Measurements from ENCODE around the gene ACP7.
"Not testable (repeated sequence)": the region's sequence is repeated elsewhere in the genome, so short reads cannot be mapped to it uniquely, and the experiment has no call there.

Gene ACP7

GRCh38 chr19:39115105-39115847 is 31.1 kb downstream of the ACP7 start:
- Histone ChIP-seq H3K4me1 (ENCODE audit: control insufficient read depth in 2 of 2, insufficient read depth in 2 of 2, low read length in 2 of 2) (no peaks in the 10 kb centered on the region), H3K9ac (ENCODE audit: low read depth in 1 of 2, low read length in 2 of 2) (no peak overlapping the region), H3K4me3 (ENCODE audit: low read length in 2 of 2) (no peak overlapping the region), H3K9me3 (ENCODE audit: control insufficient read depth in 2 of 2, low read length in 2 of 2) (no peaks in the 10 kb centered on the region), H3K27ac (ENCODE audit: low read depth in 2 of 2, low read length in 2 of 2) (no peak overlapping the region), H3K36me3 (ENCODE audit: control insufficient read depth in 2 of 2, insufficient read depth in 2 of 2, low read length in 2 of 2) (no peaks in the 10 kb centered on the region), H3K27me3 (ENCODE audit: control insufficient read depth in 2 of 2, insufficient read depth in 2 of 2, low read length in 2 of 2) (peaks cover 0 to 4% of the 10 kb centered on the region in 2 donors)

GRCh38 chr19:39117023-39117422 is 32.9 kb downstream of the ACP7 start:
- H3K36me3 ChIP-seq (ENCODE audit: control insufficient read depth in 2 of 2, insufficient read depth in 2 of 2, low read length in 2 of 2); H3K27ac ChIP-seq (ENCODE audit: low read depth in 2 of 2, low read length in 2 of 2); H3K9ac ChIP-seq (ENCODE audit: low read depth in 1 of 2, low read length in 2 of 2); H3K4me1 ChIP-seq (ENCODE audit: control insufficient read depth in 2 of 2, insufficient read depth in 2 of 2, low read length in 2 of 2); H3K4me3 ChIP-seq (ENCODE audit: low read length in 2 of 2); H3K9me3 ChIP-seq (ENCODE audit: control insufficient read depth in 2 of 2, low read length in 2 of 2); H3K27me3 ChIP-seq (ENCODE audit: control insufficient read depth in 2 of 2, insufficient read depth in 2 of 2, low read length in 2 of 2): not testable (repeated sequence)

DNA sequence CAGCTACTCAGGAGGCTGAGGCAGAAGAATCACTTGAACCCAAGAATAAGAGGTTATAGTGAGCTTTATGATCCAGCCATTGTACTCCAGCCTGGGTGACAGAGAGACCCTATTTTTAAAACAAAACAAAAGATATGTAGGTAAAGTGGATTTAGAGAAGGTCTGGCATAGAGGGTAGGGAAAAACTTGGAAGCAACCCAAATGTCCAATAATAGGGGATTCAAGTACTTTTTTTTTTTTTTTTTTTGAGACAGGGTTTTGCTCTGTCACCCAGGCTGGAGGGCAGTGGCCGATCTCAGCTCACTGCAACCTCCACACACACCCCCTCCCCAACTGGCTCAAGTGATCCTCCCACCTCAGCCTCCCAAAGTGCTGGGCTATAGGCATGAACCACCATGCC is 35.7 kb downstream of the ACP7 start:
- Histone ChIP-seq H3K27ac (ENCODE audit: low read depth in 2 of 2, low read length in 2 of 2) (no peak overlapping the region), H3K27me3 (ENCODE audit: control insufficient read depth in 2 of 2, insufficient read depth in 2 of 2, low read length in 2 of 2) (peaks cover 0 to 2% of the 10 kb centered on the region in 2 donors), H3K9me3 (ENCODE audit: control insufficient read depth in 2 of 2, low read length in 2 of 2) (no peaks in the 10 kb centered on the region), H3K9ac (ENCODE audit: low read depth in 1 of 2, low read length in 2 of 2) (no peak overlapping the region), H3K36me3 (ENCODE audit: control insufficient read depth in 2 of 2, insufficient read depth in 2 of 2, low read length in 2 of 2) (no peaks in the 10 kb centered on the region), H3K4me3 (ENCODE audit: low read length in 2 of 2) (no peak overlapping the region), H3K4me1 (ENCODE audit: control insufficient read depth in 2 of 2, insufficient read depth in 2 of 2, low read length in 2 of 2) (peaks cover 3 to 4% of the 10 kb centered on the region in 2 donors)

GRCh38 chr19:39122934-39123731 is 39.0 kb downstream of the ACP7 start:
- no peak overlapping the region for H3K4me3 ChIP-seq (ENCODE audit: low read length in 2 of 2)

DNA sequence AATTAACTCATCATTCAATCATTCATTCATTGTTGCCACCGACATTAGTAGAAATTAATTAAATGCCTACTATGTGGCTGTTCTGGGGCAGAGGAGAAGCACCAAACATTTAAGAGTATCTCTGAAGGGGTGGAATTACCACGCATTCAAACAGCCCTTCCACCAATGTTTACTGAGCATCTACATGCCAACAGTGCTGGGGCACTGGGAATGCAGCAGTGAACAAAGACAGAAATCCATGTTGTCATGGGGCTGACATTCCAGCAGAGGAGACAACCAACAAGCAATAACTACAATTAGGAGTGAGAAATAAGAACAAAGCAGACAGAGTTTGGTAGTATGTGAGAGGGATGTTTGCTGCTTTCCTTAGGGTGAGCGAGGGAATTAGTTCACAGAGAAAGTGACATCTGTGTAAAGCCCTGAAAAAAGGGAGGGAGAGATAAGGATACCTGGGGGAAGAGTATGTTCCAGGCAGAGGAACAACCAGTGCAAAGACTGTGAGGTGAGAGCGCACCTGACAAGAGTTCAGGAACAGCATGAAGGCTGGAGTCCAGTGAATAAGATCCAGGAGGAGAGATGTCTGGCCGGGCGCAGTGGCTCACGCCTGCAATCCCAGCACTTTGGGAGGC is 40.1 kb downstream of the ACP7 start:
- H3K27me3 ChIP-seq (ENCODE audit: control insufficient read depth in 2 of 2, insufficient read depth in 2 of 2, low read length in 2 of 2) = peaks cover 0 to 2% of the 10 kb centered on the region in 2 donors
- H3K4me3 ChIP-seq (ENCODE audit: low read length in 2 of 2) = no peak overlapping the region
- H3K36me3 ChIP-seq (ENCODE audit: control insufficient read depth in 2 of 2, insufficient read depth in 2 of 2, low read length in 2 of 2) = no peaks in the 10 kb centered on the region
- H3K9me3 ChIP-seq (ENCODE audit: control insufficient read depth in 2 of 2, low read length in 2 of 2) = no peaks in the 10 kb centered on the region
- H3K9ac ChIP-seq (ENCODE audit: low read depth in 1 of 2, low read length in 2 of 2) = no peak overlapping the region
- H3K4me1 ChIP-seq (ENCODE audit: control insufficient read depth in 2 of 2, insufficient read depth in 2 of 2, low read length in 2 of 2) = peaks cover 28 to 34% of the 10 kb centered on the region in 2 donors
- no peak overlapping the region for H3K27ac ChIP-seq (ENCODE audit: low read depth in 2 of 2, low read length in 2 of 2)

More at GRCh38 chr19:39122934-39123731, 39.0 kb downstream of the ACP7 start:
- Histone ChIP-seq H3K9ac (ENCODE audit: low read depth in 1 of 2, low read length in 2 of 2) (no peak overlapping the region), H3K27ac (ENCODE audit: low read depth in 2 of 2, low read length in 2 of 2) (no peak overlapping the region), H3K9me3 (ENCODE audit: control insufficient read depth in 2 of 2, low read length in 2 of 2) (no peaks in the 10 kb centered on the region), H3K36me3 (ENCODE audit: control insufficient read depth in 2 of 2, insufficient read depth in 2 of 2, low read length in 2 of 2) (no peaks in the 10 kb centered on the region), H3K27me3 (ENCODE audit: control insufficient read depth in 2 of 2, insufficient read depth in 2 of 2, low read length in 2 of 2) (peaks cover 0 to 2% of the 10 kb centered on the region in 2 donors), H3K4me1 (ENCODE audit: control insufficient read depth in 2 of 2, insufficient read depth in 2 of 2, low read length in 2 of 2) (peaks cover 17 to 23% of the 10 kb centered on the region in 2 donors)

GRCh38 chr19:39125199-39125553 is 41.0 kb downstream of the ACP7 start:
- Histone ChIP-seq H3K27ac (ENCODE audit: low read depth in 2 of 2, low read length in 2 of 2) (peak overlapping the region in 1 of 2 donors; percentile 95), H3K4me1 (ENCODE audit: control insufficient read depth in 2 of 2, insufficient read depth in 2 of 2, low read length in 2 of 2) (peaks cover 29 to 37% of the 10 kb centered on the region in 2 donors), H3K27me3 (ENCODE audit: control insufficient read depth in 2 of 2, insufficient read depth in 2 of 2, low read length in 2 of 2) (peaks cover 0 to 2% of the 10 kb centered on the region in 2 donors), H3K36me3 (ENCODE audit: control insufficient read depth in 2 of 2, insufficient read depth in 2 of 2, low read length in 2 of 2) (no peaks in the 10 kb centered on the region), H3K9ac (ENCODE audit: low read depth in 1 of 2, low read length in 2 of 2) (peak overlapping the region; percentile 44 to 90), H3K4me3 (ENCODE audit: low read length in 2 of 2) (peak overlapping the region; percentile 82 to 89), H3K9me3 (ENCODE audit: control insufficient read depth in 2 of 2, low read length in 2 of 2) (no peaks in the 10 kb centered on the region)

DNA sequence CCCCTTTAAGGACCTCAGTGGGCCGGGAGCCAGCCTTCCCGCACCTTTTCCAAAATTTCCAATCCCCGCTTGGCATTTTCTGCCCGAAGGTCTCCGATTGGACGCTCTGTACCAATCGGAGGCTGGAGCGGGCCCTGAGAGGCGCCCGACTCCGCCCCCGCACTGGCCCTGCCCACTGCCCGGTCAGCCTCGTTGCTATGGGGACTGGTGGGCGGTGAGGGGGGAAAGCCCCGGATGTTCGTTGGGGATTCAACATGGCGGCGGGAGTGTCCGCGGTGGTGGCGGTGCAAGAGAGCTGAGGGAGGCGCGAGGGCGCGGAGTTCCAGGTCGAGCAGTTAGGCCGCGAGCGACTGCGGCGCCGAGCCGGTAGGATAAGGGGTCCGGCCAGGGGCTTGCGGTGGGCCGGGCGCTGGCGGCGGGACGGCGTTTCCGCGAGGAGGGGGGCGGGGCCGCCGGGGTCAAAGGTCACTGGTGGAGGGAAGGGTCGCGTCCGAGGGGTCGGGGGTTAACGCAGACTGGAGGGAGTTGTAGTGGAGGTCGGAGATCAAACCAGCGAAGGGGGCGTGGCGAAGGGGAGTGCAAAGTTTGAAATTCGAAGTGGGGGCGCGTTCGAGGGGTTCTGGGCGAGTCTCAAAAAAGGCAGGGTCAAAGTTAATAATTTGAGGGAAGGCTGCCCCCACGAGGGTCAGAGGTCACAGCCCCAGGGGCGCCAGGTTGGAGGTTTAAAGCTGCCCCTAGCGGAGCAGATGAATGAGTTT is 41.6 kb downstream of the ACP7 start, which contains the start of gene PAK4:
TSS of gene PAK4 (plus strand) at position 233 of the 758 bp plus-strand sequence. CDS start 43,768 bp downstream, outside the sequence.
- Histone ChIP-seq H3K27ac (ENCODE audit: low read depth in 2 of 2, low read length in 2 of 2) (peak within 1 kb of the TSS; percentile 95 to 98), H3K9me3 (ENCODE audit: control insufficient read depth in 2 of 2, low read length in 2 of 2) (no peaks in the 10 kb centered on the region), H3K4me3 (ENCODE audit: low read length in 2 of 2) (peak within 1 kb of the TSS; percentile 82 to 89), H3K4me1 (ENCODE audit: control insufficient read depth in 2 of 2, insufficient read depth in 2 of 2, low read length in 2 of 2) (peaks cover 29 to 37% of the 10 kb centered on the region in 2 donors), H3K9ac (ENCODE audit: low read depth in 1 of 2, low read length in 2 of 2) (peak within 1 kb of the TSS; percentile 81 to 90), H3K36me3 (ENCODE audit: control insufficient read depth in 2 of 2, insufficient read depth in 2 of 2, low read length in 2 of 2) (no peaks in the 10 kb centered on the region), H3K27me3 (ENCODE audit: control insufficient read depth in 2 of 2, insufficient read depth in 2 of 2, low read length in 2 of 2) (peaks cover 0 to 2% of the 10 kb centered on the region in 2 donors)

- peaks cover 32 to 44% of the 10 kb centered on the region in 2 donors for H3K4me1 ChIP-seq (ENCODE audit: control insufficient read depth in 2 of 2, insufficient read depth in 2 of 2, low read length in 2 of 2)
- peak overlapping the region; percentile 82 to 89 for H3K4me3 ChIP-seq (ENCODE audit: low read length in 2 of 2)
- H3K9me3 ChIP-seq (ENCODE audit: control insufficient read depth in 2 of 2, low read length in 2 of 2) = no peaks in the 10 kb centered on the region
- H3K27ac ChIP-seq (ENCODE audit: low read depth in 2 of 2, low read length in 2 of 2) = peak overlapping the region; percentile 95 to 98
- no peaks in the 10 kb centered on the region for H3K27me3 ChIP-seq (ENCODE audit: control insufficient read depth in 2 of 2, insufficient read depth in 2 of 2, low read length in 2 of 2)
- peak overlapping the region; percentile 81 to 90 for H3K9ac ChIP-seq (ENCODE audit: low read depth in 1 of 2, low read length in 2 of 2)
- H3K36me3 ChIP-seq (ENCODE audit: control insufficient read depth in 2 of 2, insufficient read depth in 2 of 2, low read length in 2 of 2) = no peaks in the 10 kb centered on the region
Observed at GRCh38 chr19:39126312-39127187, 42.4 kb downstream of the ACP7 start.

All from mucosa of rectum (tissue), 2 donors.